T1000 (cell line): Measurements from ENCODE around the gene CD69.
"Not testable (repeated sequence)": the region's sequence is repeated elsewhere in the genome, so short reads cannot be mapped to it uniquely, and the experiment has no call there.

Experiments used
- DNase-seq: peaks from one replicate; lab custom pipeline; 2025; ENCODE audit warnings: mixed read lengths; lab: John Stamatoyannopoulos, UW

The CD69 gene

DNA sequence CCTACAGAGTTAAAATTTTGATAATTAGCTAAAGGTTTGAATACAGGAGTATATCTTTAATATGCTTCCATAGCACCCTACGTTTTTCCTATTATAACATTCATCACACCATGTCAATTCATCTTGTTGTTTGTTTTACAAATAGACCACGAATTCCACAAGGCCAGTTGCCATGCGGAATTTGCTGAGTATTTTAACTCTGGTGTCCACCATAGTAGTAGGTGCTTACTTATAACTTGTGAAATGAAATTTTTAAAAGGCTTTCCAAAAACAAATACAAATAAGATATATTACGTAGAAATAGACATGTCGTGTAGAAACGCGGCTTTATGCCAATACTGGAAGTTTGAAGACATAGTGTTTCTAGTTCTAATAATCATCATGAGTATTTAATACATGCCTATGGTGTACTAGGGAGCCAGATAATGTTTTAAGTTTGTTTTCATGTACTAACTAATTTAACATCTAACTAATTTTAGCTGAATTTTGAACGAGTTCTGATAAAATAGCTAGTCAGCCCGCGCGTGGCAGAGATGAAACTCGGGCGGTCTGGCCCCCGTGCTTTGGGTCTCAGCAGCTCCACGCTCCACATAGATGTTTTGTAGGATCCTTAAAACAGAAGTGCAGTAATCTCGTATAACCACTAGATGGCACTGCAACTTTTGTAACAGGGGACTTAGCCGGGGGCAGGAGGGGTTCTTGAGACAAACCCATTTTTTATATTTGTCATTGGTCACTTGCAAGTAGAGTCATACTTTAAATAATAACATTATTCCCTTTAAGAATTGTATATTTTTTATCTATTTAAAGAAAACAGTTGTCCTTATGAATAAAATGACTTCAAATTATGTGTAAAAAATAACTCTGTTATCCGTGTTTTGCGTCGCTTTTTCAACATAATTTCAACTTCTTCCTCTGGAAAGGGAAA lies 10.2 kb downstream of the CD69 start:
- no peak for DNase-seq

DNA sequence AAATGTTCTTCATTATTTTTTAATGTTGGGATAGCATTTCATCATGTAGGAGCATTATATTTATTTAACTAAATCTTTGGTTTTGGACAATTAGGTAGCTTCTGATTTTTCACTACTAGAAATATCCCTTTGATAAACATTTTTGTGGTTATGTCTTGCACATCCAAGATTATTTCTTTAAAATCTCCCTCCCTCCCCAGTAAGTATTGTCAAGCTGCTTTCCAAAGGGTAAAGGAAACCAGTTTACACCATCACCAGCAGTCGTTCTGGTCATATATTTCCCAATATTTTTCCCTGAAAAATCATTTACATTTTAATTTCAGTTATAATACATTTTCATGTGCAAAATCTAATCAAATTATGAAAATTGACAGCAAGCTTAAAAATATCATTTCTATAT lies 11.1 kb downstream of the CD69 start:
- DNase-seq, result no peak

DNA sequence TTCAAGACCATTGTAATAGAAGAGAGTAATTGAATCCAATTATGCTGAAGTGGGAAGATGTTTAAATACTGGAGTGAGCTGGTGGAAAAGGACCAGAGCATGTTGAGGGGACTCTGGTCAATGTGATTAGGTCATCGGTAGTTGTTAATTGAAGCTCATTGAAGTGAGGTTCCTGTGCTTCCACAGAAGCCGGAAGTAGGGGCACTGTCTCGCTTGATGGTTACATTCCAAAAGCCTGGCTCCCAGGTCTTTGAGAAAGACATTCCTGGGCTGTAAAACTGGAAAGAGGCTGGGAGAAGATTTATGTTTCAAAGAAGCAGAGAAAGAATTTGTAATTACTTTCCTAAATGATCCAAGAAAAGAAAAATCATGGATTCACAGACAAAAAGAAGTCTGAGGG lies 15.5 kb downstream of the CD69 start:
- DNase-seq, result no peak

DNA sequence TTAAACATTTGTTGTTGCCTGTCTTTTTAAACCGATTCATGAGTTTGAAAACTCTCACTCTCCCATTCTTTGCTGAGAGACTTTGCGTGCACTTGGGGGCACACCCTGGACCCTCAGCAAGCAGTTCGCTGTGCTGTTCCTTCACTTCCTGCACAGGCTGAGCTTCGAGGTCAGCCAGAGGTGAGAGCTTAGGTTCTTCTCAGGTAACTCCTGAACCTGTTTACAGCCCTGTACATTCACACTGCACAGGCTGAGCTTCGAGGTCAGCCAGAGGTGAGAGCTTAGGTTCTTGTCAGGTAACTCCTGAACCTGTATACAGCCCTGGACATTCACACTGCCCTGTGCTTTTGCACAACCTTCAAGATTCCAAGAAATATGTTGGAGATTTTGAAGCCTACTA lies 18.0 kb downstream of the CD69 start:
- no peak for DNase-seq

DNA sequence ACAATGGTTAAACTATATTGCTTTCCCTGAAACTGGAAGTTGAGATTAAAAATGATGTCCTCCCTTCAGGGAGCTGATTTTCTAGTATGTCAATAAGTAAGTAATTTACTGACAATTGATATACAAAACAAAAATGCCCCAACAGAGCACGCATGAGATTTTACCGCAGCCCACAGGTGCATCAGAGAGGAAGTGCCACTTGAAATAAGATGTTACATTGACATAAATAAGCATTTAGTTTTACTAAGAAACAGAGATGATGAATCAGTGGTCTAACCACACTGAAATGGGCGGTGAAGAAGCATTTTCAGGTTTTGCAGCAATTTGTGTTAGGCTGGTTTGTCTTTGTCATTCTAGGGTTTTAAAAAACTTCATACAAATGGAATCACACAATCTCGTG lies 19.0 kb downstream of the CD69 start:
- DNase-seq, result no peak

DNA sequence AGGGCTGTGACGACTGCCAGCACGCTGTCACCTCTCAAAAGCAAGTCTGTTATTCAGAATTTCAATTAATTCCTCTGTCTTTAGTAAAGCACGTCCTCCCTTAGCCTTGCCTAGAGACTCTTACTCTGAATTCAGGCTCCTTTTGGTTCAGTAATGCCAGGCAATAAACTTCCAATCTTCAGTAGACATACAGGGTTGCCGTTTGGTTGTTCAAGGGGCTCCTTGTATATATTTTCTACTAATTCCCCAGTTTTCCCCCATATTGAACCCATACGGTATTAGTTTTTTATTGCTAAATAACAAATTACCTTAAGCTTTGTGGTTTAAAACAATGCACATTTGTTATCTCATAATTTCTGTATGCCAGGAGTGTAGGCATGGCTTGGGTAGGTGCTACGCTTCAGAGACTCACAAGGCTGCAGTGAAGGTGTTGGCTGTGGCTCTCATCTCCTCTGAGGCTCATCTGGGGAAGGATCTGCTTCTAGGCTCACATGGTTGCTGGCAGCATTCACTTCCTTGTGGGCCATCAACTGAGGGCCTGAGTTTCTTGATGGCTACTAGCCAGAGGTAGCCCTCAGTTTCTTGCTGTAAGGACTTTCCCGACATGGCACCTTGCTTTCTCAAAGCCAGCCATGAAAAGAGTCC lies 20.5 kb downstream of the CD69 start:
- no peak for DNase-seq

DNA sequence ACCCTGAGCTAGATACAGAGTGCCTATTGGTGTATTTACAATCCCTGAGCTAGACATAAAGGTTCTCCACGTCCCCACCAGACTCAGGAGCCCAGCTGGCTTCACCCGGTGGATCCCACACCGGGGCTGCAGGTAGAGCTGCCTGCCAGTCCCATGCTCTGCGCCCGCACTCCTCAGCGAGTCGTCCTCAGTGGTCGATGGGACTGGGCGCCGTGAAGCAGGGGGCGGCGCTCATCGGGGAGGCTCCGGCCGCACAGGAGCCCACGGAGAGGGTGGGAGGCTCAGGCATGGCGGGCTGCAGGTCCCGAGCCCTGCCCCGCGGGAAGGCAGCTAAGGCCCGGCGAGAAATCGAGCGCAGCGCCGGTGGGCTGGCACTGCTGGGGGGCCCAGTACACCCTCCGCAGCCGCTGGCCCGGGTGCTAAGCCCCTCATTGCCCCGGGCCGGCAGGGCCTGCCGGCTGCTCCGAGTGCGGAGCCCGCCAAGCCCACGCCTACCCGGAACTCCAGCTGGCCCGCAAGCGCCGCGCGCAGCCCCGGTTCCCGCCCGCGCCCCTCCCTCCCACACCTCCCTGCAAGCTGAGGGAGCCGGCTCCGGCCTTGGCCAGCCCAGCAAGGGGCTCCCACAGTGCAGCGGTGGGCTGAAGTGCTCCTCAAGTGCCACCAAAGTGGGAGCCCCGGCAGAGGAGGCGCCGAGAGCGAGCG lies 21.1 kb downstream of the CD69 start:
- not testable (repeated sequence) for DNase-seq

DNA sequence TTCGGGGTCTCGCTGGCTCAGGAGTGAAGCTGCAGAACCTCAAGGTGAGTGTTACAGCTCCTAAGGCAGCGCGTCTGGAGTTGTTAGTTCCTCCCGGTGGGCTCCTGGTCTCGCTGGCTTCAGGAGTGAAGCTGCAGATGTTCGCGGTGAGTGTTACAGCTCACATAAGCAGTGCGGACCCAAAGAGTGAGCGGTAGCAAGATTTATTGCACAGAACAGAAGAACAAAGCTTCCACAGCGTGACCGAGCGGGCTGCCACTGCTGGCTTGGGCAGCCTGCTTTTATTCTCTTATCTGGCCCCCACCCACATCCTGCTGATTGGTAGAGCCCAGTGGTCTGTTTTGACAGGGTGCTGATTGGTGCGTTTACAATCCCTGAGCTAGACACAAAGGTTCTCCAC lies 21.8 kb downstream of the CD69 start:
- DNase-seq, result not testable (repeated sequence)

DNA sequence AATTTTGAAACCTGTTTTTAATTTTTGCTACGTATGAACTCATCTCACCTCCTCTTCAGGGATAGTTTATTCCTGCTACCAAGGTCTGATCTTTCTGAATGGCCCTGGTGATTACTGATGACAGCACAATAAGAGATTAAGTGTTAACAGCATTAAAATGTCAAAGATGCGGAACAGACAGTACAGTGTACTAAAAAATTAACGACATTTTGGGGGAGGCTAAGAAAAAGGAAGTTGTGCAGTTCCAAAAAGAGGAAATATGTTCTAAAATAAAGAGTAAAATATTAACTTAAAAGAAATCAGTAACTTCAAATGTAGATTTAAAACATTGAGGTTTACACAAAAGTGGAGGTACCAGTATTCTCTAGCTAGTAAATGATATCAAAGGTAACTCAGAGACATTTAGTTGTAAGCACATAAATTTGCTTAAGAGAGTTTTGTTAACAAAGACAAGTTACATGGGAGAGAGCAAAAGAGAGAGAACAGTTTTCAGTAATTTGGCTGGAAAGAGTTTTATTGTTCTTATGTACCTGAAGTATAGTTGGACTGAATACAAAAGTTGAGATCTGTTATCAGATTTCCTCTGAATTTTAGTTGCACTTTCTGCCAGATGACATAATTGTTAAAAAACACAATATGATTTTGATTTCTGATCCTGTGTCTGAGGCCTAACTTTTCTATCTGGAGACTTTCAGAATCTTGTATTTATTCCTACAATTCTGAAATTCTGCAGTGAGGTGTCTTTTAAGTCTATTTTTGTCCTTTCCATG lies 23.6 kb downstream of the CD69 start:
- DNase-seq, result no peak

DNA sequence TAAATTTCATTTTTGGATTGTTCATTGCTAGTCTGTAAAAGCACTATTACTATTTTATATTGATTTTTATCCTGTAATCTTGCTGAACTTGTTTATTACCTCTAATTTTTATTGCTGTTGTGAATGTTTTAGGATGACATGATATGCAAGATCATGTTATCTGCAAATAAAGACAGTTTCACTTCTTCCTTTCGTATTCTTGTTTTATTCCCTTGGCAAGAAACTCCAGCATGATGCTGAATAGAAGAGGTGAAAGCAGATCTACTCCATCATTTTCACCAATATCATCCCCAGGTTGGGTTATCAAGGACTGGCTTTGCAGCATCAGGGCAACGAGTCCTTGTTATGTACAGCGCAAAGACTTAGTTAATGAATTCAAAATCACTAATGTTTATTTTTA lies 25.1 kb downstream of the CD69 start:
- no peak for DNase-seq

DNA sequence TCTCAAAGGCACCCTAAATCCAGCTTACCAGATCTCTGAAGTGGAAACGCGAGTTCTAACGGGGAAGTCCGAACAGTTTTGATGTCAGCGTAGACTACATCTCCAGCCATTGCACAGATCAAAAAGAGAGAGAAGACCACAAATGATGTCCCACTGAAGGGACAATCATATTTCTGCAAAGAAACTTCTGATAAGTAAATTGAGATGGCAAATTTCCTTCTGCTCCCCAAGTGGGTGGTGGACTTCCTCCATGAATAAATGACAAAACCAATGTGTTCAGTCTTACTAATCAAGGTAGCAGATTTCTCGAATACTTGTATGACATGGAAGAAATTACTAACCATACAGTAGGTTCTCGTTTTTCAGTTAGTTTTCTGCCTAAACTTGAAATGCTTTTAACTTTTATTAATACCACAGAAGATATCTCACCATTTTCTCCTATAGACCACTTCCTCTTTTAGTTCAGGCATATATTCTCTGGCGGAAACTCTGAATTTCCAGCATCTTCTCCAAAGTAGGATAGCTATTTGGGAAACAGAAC lies 27.7 kb downstream of the CD69 start, which contains the start of gene CLECL1:
CLECL1 (minus strand) TSS at position 177 of the 541 bp plus-strand sequence.
- DNase-seq, result no peak

DNA sequence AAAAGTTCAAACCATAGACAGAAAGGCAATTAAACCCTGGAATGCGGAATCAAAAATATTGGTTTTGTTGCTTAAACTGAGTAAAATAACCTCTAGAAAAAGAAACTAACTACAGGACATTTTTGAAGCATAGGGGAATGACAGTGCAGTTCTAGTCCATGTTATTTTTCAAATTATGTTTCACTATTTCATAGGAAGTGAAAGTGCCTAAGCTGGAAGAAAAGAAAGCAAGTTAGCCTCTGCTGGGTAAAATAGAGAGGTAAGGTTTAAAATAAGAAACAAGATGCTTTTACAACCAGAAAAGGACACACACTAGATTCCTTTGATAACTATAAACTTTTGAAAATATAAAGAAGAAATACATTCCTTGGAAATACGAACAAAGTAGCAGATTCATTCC lies 28.9 kb downstream of the CD69 start:
- DNase-seq, result no peak

DNA sequence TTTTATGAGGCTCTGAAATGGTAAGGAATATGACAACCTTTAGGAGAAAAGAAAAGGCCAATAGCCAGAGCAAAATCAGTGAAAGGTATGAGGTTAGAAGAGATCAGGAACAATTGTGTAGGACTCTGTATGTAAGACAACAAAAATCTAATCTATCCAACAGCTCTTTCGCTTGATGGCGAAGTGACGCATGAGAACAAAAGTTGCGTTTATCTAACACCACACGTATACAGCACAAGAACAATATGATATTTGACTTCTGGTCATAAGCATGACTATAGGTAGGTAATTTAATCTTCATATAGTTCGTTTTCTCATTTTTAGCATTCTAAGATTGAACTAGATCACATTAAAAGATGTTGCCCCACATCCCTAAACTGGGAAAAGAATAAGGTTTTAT lies 29.3 kb downstream of the CD69 start:
- DNase-seq, result no peak

DNA sequence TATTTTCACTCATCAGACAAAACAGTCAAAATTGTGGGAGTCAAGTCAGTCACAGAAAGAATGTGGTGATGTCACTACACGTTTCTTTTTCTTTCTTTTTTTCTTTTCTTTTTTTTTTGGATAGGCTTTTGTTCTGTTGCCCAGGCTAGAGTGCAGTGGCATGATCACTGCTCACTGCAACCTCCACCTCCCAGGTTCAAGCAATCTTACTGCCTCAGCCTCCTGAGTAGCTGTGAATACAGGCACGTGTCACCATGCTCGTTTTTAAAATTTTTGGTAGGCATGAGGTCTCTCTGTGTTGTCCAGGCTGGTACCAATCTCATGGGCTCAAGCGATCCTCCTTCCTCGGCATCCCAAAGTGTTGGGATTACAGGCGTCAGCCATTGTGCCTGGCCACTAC lies 30.1 kb downstream of the CD69 start:
- DNase-seq, result no peak

DNA sequence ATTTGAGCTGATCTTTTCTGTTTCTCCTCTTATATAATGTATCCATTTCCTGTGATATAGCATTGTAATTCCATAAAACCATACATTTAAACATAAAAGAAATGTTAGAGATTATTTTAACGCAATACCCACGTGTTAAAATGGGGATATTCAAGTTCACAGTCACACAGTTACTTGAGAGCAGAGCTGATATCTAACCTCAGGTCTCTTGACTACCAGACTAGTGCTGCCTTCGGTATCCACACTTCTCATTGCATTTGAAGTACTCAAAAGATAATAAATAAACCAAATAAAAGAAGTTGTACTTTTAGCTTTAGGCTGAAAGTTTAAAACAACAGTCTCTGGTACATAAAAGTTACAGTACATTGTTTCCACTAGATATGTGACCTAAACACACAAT lies 30.7 kb downstream of the CD69 start:
- no peak for DNase-seq

DNA sequence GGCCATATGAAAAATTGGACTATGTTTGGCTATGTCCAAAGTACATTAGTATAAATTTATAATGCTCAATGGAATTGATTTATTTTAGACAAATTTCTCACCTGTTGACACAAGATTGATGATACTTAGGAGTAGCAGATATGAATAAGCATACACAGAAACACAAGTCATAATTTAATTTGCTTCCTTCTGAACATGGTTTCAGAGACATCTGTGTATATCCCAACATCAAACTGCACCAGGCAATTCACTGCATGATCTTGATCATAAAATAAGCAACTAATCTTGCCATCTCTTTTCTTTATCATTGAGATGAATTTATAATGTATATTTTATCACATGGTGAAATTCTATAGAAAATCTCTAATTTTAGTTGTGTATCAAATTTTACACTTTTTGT lies 31.6 kb downstream of the CD69 start:
- no peak for DNase-seq

DNA sequence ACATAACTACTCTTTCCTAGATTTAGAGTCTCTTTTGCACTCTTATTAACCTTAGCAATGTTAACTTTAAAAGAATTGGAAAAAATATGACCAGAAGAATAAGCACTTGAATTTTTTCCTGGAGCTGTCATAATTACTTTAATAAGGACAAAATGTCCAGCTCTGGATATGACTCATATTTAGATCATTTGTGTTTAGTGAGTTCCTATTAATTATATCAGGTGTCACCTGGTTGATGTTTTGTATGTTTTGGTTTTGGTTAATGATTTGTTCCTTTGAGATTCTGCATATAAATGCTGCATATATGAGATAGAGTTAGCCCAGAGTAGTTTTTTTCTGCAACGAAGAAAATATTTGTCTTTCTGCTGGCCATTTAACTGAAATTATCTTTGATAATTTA lies 32.9 kb downstream of the CD69 start:
- DNase-seq, result no peak

DNA sequence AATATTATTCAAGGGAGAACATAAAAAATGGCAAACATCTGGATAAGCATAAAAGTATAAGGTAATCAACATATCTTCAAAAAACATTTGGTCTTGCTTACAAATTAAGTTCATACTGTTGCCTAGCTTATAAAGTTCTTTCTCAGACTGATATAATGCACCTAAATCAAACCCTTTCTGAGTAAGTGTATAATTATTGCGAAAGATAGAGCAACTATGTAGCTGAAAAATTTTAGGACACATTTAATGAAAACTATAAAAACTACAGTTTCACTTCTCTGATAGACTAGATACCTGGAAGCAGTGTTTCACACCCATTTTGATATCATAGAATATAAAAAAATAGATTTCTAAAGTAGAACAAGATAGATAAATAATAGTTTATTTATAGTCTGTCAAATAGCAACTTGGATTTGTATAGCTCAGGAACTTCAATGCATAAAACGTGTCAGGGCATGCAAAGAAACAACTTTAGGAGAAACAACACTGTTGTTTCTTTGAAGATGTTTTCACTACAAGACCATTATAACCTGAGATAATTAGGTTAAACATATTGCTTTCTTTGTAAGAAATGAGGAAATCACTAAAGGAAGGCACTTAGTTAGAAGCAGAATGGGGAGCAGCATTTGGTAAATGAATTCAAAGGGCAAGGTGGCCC lies 35.4 kb downstream of the CD69 start:
- no peak for DNase-seq

DNA sequence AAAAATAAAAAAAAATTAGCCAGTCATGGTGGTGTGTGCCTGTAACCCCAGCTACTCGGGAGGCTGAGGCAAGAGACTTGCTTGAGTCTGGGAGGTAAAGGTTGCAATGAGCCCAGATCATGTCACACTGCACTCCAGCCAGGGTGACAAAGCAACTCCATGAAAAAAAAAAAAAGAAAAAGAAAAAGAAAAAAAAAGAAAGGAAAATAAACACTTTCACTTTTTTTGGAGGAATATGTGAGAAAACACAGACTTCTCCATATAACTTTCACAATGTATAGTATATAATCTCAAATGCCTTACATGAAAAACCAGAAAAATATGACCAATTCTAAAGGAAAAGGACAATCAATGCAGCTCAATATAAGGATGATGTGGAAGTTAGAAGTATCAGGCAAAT lies 36.7 kb downstream of the CD69 start:
- DNase-seq, result no peak

DNA sequence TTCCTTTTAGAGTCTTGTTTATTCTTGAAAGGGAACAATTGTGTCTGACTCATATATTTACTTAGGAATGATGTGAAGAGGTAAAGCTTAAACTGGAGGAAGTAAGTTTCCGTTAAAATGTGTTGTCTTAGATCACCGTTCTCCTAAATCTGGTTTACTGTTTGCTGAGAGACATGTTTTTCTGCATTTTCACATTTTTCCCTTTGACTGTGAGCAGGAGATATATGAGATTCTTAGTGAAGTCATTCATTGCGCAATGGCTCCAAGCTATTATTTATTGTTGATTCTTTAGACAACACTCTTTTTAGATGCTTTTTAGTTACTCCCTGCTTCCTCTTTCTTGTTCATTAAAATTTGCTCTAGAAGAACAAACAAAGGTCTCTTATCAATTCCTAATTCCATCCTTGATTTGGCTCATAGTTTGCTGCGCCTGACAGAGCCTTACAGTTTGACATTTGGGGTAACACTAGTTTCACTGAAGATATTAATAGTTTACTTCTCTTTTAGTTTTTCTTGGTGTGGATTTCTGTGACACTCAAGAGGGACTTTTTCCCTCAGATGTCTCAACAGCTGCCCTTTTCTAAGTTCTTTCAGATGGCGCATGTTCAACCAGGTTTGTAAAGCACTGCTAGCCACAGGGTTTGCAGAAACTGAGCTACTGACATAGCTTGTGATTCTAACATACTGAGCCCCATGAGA lies 39.2 kb downstream of the CD69 start:
- DNase-seq, result no peak

DNA sequence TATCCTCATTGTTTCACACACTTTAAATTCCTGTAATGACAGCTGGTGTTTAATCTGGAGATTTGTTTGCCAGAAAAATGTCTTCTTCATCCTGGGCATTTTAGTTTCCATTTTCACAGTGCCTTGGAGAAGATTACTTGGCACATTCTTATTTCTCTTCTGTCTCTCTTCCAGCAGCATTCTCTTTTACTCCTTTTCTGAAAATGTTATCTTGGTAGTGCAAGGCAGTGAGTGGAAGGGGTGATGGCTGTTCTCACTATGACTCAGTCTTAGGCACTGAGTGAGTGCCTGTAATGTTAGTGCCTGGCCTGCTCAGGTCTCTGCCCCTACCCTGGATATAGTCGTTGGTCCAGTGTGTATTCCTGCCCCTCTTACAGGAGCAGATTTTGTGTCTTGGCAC lies 40.9 kb downstream of the CD69 start:
- DNase-seq, result no peak
